ACC112 (cell line): Measurements from ENCODE around the gene HPX.

Source experiments
- H2AFZ ChIP-seq: fragments of 200-600 bp; sonication (generic); one replicate; pipeline ENCODE4 v1.6.0; 2017; ENCODE audit warnings: antibody characterized with exemption, low read length; ENCODE audit not compliant: unreplicated experiment
- H3K27ac ChIP-seq: fragments of 200-600 bp; sonication (generic); 2 replicates; pipeline ENCODE4 v1.5.1; 2014; ENCODE audit warnings: low read depth, mild to moderate bottlenecking, antibody characterized with exemption, low read length, moderate library complexity
- H3K27me3 ChIP-seq: fragments of 200-600 bp; sonication (generic); 2 replicates; pipeline ENCODE4 v1.6.1; 2014; ENCODE audit warnings: mild to moderate bottlenecking, antibody characterized with exemption, low read length, moderate library complexity, mixed read lengths; ENCODE audit not compliant: insufficient read depth
- H3K36me3 ChIP-seq: fragments of 200-600 bp; sonication (generic); 2 replicates; pipeline ENCODE4 v1.6.1; 2016; ENCODE audit warnings: mild to moderate bottlenecking, antibody characterized with exemption, low read length, moderate library complexity, mixed read lengths; ENCODE audit not compliant: insufficient read depth
- H3K4me1 ChIP-seq: fragments of 200-600 bp; sonication (generic); one replicate; pipeline ENCODE4 v1.6.1; 2016; ENCODE audit warnings: low read length, mixed read lengths; ENCODE audit not compliant: insufficient read depth, unreplicated experiment, control insufficient read depth
- H3K4me3 ChIP-seq: fragments of 200-600 bp; sonication (generic); 2 replicates; pipeline ENCODE4 v1.5.1; 2014; ENCODE audit warnings: mild to moderate bottlenecking, low read depth, low read length
- H3K79me2 ChIP-seq: fragments of 200-600 bp; sonication (generic); one replicate; pipeline ENCODE4 v1.6.0; 2016; ENCODE audit warnings: low read length; ENCODE audit not compliant: control insufficient read depth, unreplicated experiment, insufficient read depth

HPX gene

GRCh38 chr11:6390718-6391469 lies 49.9 kb downstream of the HPX start:
- no peak overlapping the region for H3K27ac ChIP-seq
- peak overlapping the region; percentile 36 for H2AFZ ChIP-seq

GRCh38 chr11:6389905-6390717 lies 50.7 kb downstream of the HPX start, which contains the start of gene SMPD1:
SMPD1 (plus strand) TSS chr11:6390474; CDS start chr11:6390599, 125 bp downstream.
- Histone ChIP-seq H2AFZ (peak within 1 kb of the TSS; percentile 36), H3K4me3 (peak within 1 kb of the TSS; percentile 91), H3K79me2 (peaks cover 12% of the 10 kb centered on the region), H3K36me3 (no peaks in the 10 kb centered on the region), H3K27me3 (no peaks in the 10 kb centered on the region), H3K4me1 (peaks cover 31% of the 10 kb centered on the region), H3K27ac (peak within 1 kb of the TSS; percentile 86)

More at GRCh38 chr11:6390718-6391469, 49.9 kb downstream of the HPX start:
- H3K27me3 ChIP-seq, result no peaks in the 10 kb centered on the region
- H3K4me1 ChIP-seq, result peaks cover 31% of the 10 kb centered on the region
- H3K4me3 ChIP-seq, result peak overlapping the region; percentile 91
- H3K36me3 ChIP-seq, result no peaks in the 10 kb centered on the region
- H3K79me2 ChIP-seq, result peaks cover 12% of the 10 kb centered on the region

GRCh38 chr11:6388748-6389147 lies 52.0 kb downstream of the HPX start:
- Histone ChIP-seq H3K27ac (peak overlapping the region; percentile 86), H3K79me2 (peaks cover 12% of the 10 kb centered on the region), H3K27me3 (no peaks in the 10 kb centered on the region), H3K4me3 (no peak overlapping the region), H3K4me1 (peaks cover 31% of the 10 kb centered on the region), H2AFZ (peak overlapping the region; percentile 57), H3K36me3 (no peaks in the 10 kb centered on the region)

DNA sequence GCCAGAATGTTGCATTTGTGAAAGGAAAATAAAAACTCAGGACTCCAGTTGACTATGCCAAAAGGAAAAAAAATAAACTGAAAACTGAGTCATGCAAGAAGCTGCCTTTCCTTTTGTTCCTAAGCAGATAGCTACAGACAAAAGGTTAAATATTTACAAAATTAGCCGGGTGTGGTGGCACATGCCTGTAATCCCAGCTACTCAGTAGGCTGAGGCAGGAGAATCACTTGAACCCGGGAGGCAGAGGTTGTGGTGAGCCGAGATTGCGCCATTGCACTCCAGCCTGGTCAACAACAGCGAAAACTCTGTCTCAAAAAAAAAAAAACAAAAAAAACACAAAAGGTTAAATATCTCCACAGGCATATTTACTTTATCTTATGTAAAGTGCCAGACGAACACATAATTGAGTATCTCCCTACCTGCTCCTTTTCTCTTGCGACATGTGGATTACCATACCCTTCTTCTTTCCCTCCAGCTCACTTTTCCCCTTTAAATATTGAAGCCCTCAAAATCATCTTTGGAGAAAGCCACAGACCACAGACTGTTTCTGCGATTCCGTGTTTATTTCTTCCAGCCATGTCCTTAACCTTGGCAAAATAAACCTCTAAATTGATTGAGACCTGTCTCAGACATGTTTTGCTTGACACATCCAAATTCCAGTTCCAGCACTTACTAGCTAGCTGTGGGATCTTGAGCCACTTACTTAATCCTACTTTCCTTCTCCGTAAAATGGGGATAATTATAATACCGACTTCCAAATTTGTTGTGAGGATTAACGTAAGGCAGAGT lies 52.8 kb downstream of the HPX start:
- H3K36me3 ChIP-seq, result no peaks in the 10 kb centered on the region
- peaks cover 12% of the 10 kb centered on the region for H3K79me2 ChIP-seq
- H3K27me3 ChIP-seq, result no peaks in the 10 kb centered on the region
- H3K27ac ChIP-seq, result peak overlapping the region; percentile 86
- peaks cover 31% of the 10 kb centered on the region for H3K4me1 ChIP-seq
- peak overlapping the region; percentile 53 for H3K4me3 ChIP-seq
- H2AFZ ChIP-seq, result peak overlapping the region; percentile 96

DNA sequence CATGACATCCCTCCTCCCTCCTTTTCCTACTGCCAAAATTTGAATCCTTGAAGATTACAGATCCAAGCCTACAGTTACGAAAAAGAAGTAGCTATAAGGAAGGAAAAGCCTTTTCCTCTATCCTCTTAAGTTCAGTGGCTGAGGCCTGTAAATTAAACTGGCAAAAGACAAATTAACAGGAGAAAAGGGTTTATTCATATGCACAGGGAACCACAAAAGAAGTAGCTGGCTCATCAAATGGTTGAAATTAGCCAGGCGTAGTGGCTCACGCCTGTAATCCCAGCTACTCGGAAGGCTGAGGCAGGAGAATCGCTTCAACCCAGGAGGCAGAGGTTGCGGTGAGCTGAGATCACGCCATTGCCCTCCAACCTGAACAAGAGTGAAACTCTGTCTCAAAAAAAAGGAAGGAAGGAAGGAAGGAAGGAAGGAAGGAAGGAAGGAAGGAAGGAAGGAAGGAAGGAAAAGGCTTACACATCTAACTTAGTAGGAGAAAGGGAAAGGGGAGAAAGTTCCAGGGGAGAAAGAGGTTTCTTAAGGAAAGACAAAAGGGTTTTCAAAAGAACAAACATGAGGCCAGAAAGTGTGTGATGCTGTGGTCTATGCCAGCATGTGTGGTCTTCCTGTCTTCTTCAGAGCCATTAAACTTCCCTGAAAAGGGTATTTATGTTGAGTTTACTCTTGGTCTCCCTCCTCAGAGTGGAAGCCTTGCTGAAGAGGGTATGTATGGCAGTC lies 55.6 kb downstream of the HPX start:
- Histone ChIP-seq H3K4me1 (peaks cover 26% of the 10 kb centered on the region), H3K27me3 (no peaks in the 10 kb centered on the region), H3K4me3 (no peak overlapping the region), H3K79me2 (no peaks in the 10 kb centered on the region), H3K36me3 (no peaks in the 10 kb centered on the region), H3K27ac (no peak overlapping the region), H2AFZ (no peak overlapping the region)
